Natural killer cell (primary cell): ENCODE data around the gene ARGLU1. TPM values are rescaled to one million over a fixed set of nuclear protein-coding genes. Genes with fewer than 3 reads are reported as not detected.

Source experiments
- ATAC-seq, 3 donors: fragments of 150-1000 bp in 2 of 3; fragments of 200-7000 bp in 1 of 3; cut with Tn5 transposase; 1 replicate in 1 of 3; 2 replicates in 2 of 3; pipeline ENCODE4 v1.10.0; 2021; ENCODE audit warnings: mild to moderate bottlenecking in 2 of 3, moderate library complexity in 2 of 3
- DNase-seq, 2 donors: peaks; one replicate each; pipeline versions ENCODE4 v3.0.0 to v3.0.0-alpha.2; 2013 to 2021; ENCODE audit warnings: mixed read lengths in 1 of 2
- H3K27ac ChIP-seq: one replicate; pipeline ENCODE4 v1.5.1; 2013; ENCODE audit warnings: mild to moderate bottlenecking, low read length
- H3K27me3 ChIP-seq: one replicate; pipeline ENCODE4 v1.6.1; 2013; ENCODE audit warnings: low read length; ENCODE audit not compliant: control insufficient read depth, insufficient read depth
- H3K36me3 ChIP-seq: one replicate; pipeline ENCODE4 v1.6.1; 2013; ENCODE audit warnings: low read length; ENCODE audit not compliant: control insufficient read depth, insufficient read depth
- H3K4me1 ChIP-seq: one replicate; pipeline ENCODE4 v1.6.1; 2013; ENCODE audit warnings: low read length; ENCODE audit not compliant: control insufficient read depth, insufficient read depth
- H3K4me3 ChIP-seq: one replicate; pipeline ENCODE4 v1.5.1; 2013; ENCODE audit warnings: low read length
- H3K9me3 ChIP-seq: one replicate; pipeline ENCODE4 v1.6.1; 2013; ENCODE audit warnings: low read length; ENCODE audit not compliant: control insufficient read depth, insufficient read depth
- H3K27ac Mint-ChIP-seq, 2 donors: one replicate each; pipeline ENCODE4 v1.8.0; 2022; ENCODE audit warnings: mild to moderate bottlenecking in 2 of 2, mixed read lengths in 2 of 2, moderate library complexity in 1 of 2
- H3K27me3 Mint-ChIP-seq, 2 donors: one replicate each; pipeline ENCODE4 v1.8.0; 2022; ENCODE audit warnings: low read depth in 2 of 2, mixed read lengths in 2 of 2
- H3K36me3 Mint-ChIP-seq: one replicate; pipeline ENCODE4 v1.8.0; 2022; ENCODE audit warnings: mixed read lengths
- H3K4me1 Mint-ChIP-seq, 2 donors: one replicate each; pipeline ENCODE4 v1.8.0; 2022; ENCODE audit warnings: mixed read lengths in 2 of 2
- H3K4me3 Mint-ChIP-seq: one replicate; pipeline ENCODE4 v1.8.0; 2022; ENCODE audit warnings: mild to moderate bottlenecking, moderate library complexity, mixed read lengths
- H3K9me3 Mint-ChIP-seq, 2 donors: one replicate each; pipeline ENCODE4 v1.8.0; 2022; ENCODE audit warnings: mixed read lengths in 2 of 2
- CTCF ChIP-seq: fragments of 200-600 bp; IDR thresholded peaks from one replicate; pipeline ENCODE4 v1.8.0; 2022; ENCODE audit warnings: antibody characterized with exemption
- WGBS: methylation state at CpG from one replicate; pipeline ENCODE4 v1.1.7; 2013; ENCODE audit warnings: missing lambda C conversion rate; ENCODE audit not compliant: insufficient coverage; 5-methylcytosine and 5-hydroxymethylcytosine counted together
- intact Hi-C: fragments of 100-400 bp; cut with micrococcal nuclease; formaldehyde crosslinking; loops from one replicate; pipeline ENCODE4 v1.14.2; 2022
- total RNA-seq, 4 donors: library from RNA; stranded (reverse); fragments of 120-200 nt in 1 of 4; gene quantifications; one replicate each; pipeline versions ENCODE4 v1.2.3 to v1.2.4, GENCODE V29; 2013 to 2022

ARGLU1 gene
- total RNA-seq, 3 donors from 2014 or later (not counting 1 experiment from before 2014, with no cell fraction given), result 158 to 179 (median 161) TPM

GRCh38 chr13:106524108-106524507 lies 43.8 kb downstream of the ARGLU1 start:
- no peaks in the 10 kb centered on the region for H3K9me3 ChIP-seq
- TF ChIP-seq CTCF, result no peak
- Mint-ChIP-seq H3K4me1 (no peaks in the 10 kb centered on the region), H3K36me3 (no peaks in the 10 kb centered on the region), H3K4me3 (no peak overlapping the region), H3K9me3 (no peaks in the 10 kb centered on the region), H3K27me3 (peaks cover 21 to 55% of the 10 kb centered on the region in 2 donors), H3K27ac (no peak overlapping the region)
- 40% methylated on average over 1 of the region's 2 CpGs for WGBS
- no peaks in the 10 kb centered on the region for H3K4me1 ChIP-seq
- H3K27me3 ChIP-seq, result no peaks in the 10 kb centered on the region
- no peaks in the 10 kb centered on the region for H3K36me3 ChIP-seq
- ATAC-seq (no peak), DNase-seq (no peak)
- no peak overlapping the region for H3K4me3 ChIP-seq
- intact Hi-C loops, result no loop called here
- no peak overlapping the region for H3K27ac ChIP-seq

- ATAC-seq (no peak), DNase-seq (no peak)
- Mint-ChIP-seq H3K36me3 (no peaks in the 10 kb centered on the region), H3K9me3 (no peaks in the 10 kb centered on the region), H3K4me3 (no peak overlapping the region), H3K27ac (no peak overlapping the region), H3K27me3 (peaks cover 20 to 49% of the 10 kb centered on the region in 2 donors), H3K4me1 (no peaks in the 10 kb centered on the region)
- Histone ChIP-seq H3K9me3 (no peaks in the 10 kb centered on the region), H3K4me1 (no peaks in the 10 kb centered on the region), H3K27me3 (no peaks in the 10 kb centered on the region), H3K36me3 (no peaks in the 10 kb centered on the region), H3K4me3 (no peak overlapping the region), H3K27ac (no peak overlapping the region)
- 85% methylated on average over 3 of the region's 3 CpGs for WGBS
- intact Hi-C loops, result no loop called here
- no peak for TF ChIP-seq CTCF
Observed at GRCh38 chr13:106523576-106523975, 44.4 kb downstream of the ARGLU1 start.

GRCh38 chr13:106522898-106523525 lies 44.9 kb downstream of the ARGLU1 start:
- H3K27me3 Mint-ChIP-seq, result peaks cover 16 to 44% of the 10 kb centered on the region in 2 donors
- no peak overlapping the region for H3K27ac Mint-ChIP-seq
- ATAC-seq (no peak), DNase-seq (no peak)
- no peaks in the 10 kb centered on the region for H3K9me3 ChIP-seq
- H3K4me1 Mint-ChIP-seq, result no peaks in the 10 kb centered on the region
- no peak overlapping the region for H3K4me3 ChIP-seq
- WGBS, result 87% methylated on average over 7 of the region's 7 CpGs
- no peaks in the 10 kb centered on the region for H3K36me3 Mint-ChIP-seq
- intact Hi-C loops, result no loop called here
- no peak overlapping the region for H3K4me3 Mint-ChIP-seq
- TF ChIP-seq CTCF, result no peak
- no peaks in the 10 kb centered on the region for H3K9me3 Mint-ChIP-seq
- H3K27me3 ChIP-seq, result no peaks in the 10 kb centered on the region
- H3K36me3 ChIP-seq, result no peaks in the 10 kb centered on the region
- H3K4me1 ChIP-seq, result no peaks in the 10 kb centered on the region
- no peak overlapping the region for H3K27ac ChIP-seq
